DND-41 (cell line): ENCODE data around the gene DOK6.

Experiments
- CTCF ChIP-seq: IDR thresholded peaks from 2 replicates; pipeline ENCODE4 v1.5.1; 2012; ENCODE audit warnings: borderline replicate concordance, low read length, moderate library complexity, mild to moderate bottlenecking; ENCODE audit not compliant: poor library complexity, severe bottlenecking; ENCODE audit errors: extremely low read depth
- EZH2 ChIP-seq: IDR thresholded peaks from 3 replicates; pipeline ENCODE4 v1.6.1; 2012; ENCODE audit warnings: borderline replicate concordance, low read depth, mild to moderate bottlenecking, moderate library complexity, low read length, inconsistent platforms; ENCODE audit not compliant: severe bottlenecking

GRCh38 chr18:69529151-69529550 is 128.5 kb downstream of the DOK6 start:
- TF ChIP-seq EZH2 (no peak), CTCF (no peak)
